HCT116 (cell line): ENCODE data around the gene LHX4. TPM values are rescaled to one million over a fixed set of nuclear protein-coding genes. Genes with fewer than 3 reads are reported as not detected.

Experiments used
- ATAC-seq: fragments of 200-7000 bp; cut with Tn5 transposase; 2 replicates; pipeline ENCODE4 v1.9.1; 2020; ENCODE audit warnings: mild to moderate bottlenecking, moderate library complexity
- BruUV-seq: library from RNA; stranded (reverse); fragments of 400-500 nt; replicated peaks from 2 replicates; lab custom pipeline; 2021; lab: Mats Ljungman, UMichigan
- CTCF ChIA-PET: fragments of 300-600 bp; sonication (Branson Sonifier 250); formaldehyde crosslinking; loops from one replicate; lab custom pipeline; 2021; ENCODE audit warnings: antibody characterized with exemption; lab: Charles Lee
- POLR2A ChIA-PET: fragments of 300-600, 350-600 bp; sonication (Branson Sonifier 250); formaldehyde crosslinking; loops from one replicate; lab custom pipeline; 2021; ENCODE audit warnings: antibody characterized with exemption; lab: Charles Lee
- RAD21 ChIA-PET, 2 experiments: fragments of 300-600 bp; sonication (Branson Sonifier 250); formaldehyde crosslinking; loops; one replicate each; lab custom pipeline; 2023; ENCODE audit warnings: low total read pairs in 2 of 2; ENCODE audit not compliant: uncharacterized antibody in 2 of 2, unreplicated experiment in 2 of 2, low non-redundant PET in 1 of 2; lab: Charles Lee
- DNase-seq: peaks from one replicate; pipeline ENCODE4 v3.0.0-alpha.2; 2010; ENCODE audit warnings: low read depth, low spot score
- H2AFZ ChIP-seq: fragments of 200-600 bp; shearing (Covaris generic), sonication (generic); 2 replicates; pipeline ENCODE4 v1.6.1; 2017; ENCODE audit warnings: low read depth, mixed run types, mixed read lengths, antibody characterized with exemption, low read length; ENCODE audit not compliant: poor library complexity, severe bottlenecking
- H3K27ac ChIP-seq: 2 replicates; pipeline ENCODE4 v1.5.1; 2012; ENCODE audit warnings: low read depth, low read length
- H3K27me3 ChIP-seq: fragments of 200-600 bp; sonication (generic); 2 replicates; pipeline ENCODE4 v1.6.1; 2016; ENCODE audit warnings: mixed run types, low read length, mixed read lengths; ENCODE audit not compliant: insufficient read depth
- H3K36me3 ChIP-seq, 2 experiments: fragments of 200-500 bp in 1 of 2; fragments of 200-600 bp in 1 of 2; sonication (Bioruptor generic) in 1 of 2; sonication (generic) in 1 of 2; 2 replicates each; pipeline versions ENCODE4 v1.5.1 to v1.6.1; 2014 to 2016; ENCODE audit warnings: low read length in 2 of 2, inconsistent platforms in 1 of 2, mixed read lengths in 1 of 2, mixed run types in 1 of 2; ENCODE audit not compliant: insufficient read depth in 2 of 2, control insufficient read depth in 1 of 2
- H3K4me1 ChIP-seq, 2 experiments: fragments of 200-600 bp in 1 of 2; sonication (generic) in 1 of 2; 2 replicates each; pipeline versions ENCODE4 v1.5.1 to v1.6.1; 2012 to 2017; ENCODE audit warnings: low read length in 2 of 2, inconsistent platforms in 1 of 2, mild to moderate bottlenecking in 1 of 2, mixed read lengths in 1 of 2, mixed run types in 1 of 2, moderate library complexity in 1 of 2; ENCODE audit not compliant: insufficient read depth in 2 of 2, control insufficient read depth in 1 of 2
- H3K4me2 ChIP-seq: fragments of 200-600 bp; sonication (generic); 2 replicates; pipeline ENCODE4 v1.6.1; 2017; ENCODE audit warnings: mixed run types, low read length, mixed read lengths
- H3K4me3 ChIP-seq, 2 experiments: fragments of 200-600 bp in 1 of 2; sonication (generic) in 1 of 2; replicated peaks in 1 of 2; 2 replicates each; pipeline ENCODE4 v1.5.1; 2011 to 2016; ENCODE audit warnings: low read length in 2 of 2, control low read depth in 1 of 2, low read depth in 1 of 2, mild to moderate bottlenecking in 1 of 2, mixed read lengths in 1 of 2, mixed run types in 1 of 2
- H3K79me2 ChIP-seq: fragments of 200-600 bp; sonication (generic); 2 replicates; pipeline ENCODE4 v1.6.1; 2017; ENCODE audit warnings: mild to moderate bottlenecking, mixed run types, low read length, moderate library complexity, mixed read lengths; ENCODE audit not compliant: insufficient read depth
- H3K9ac ChIP-seq: fragments of 200-600 bp; sonication (generic); 2 replicates; pipeline ENCODE4 v1.6.1; 2016; ENCODE audit warnings: low read length, mixed read lengths
- H3K9me2 ChIP-seq: fragments of 200-600 bp; sonication (generic), shearing (Covaris generic); 2 replicates; pipeline ENCODE4 v1.6.1; 2017; ENCODE audit warnings: mixed run types, mild to moderate bottlenecking, moderate library complexity; ENCODE audit not compliant: insufficient read depth
- H3K9me3 ChIP-seq, 2 experiments: fragments of 200-500 bp in 1 of 2; fragments of 200-600 bp in 1 of 2; sonication (Bioruptor generic) in 1 of 2; sonication (generic) in 1 of 2; 2 replicates each; pipeline ENCODE4 v1.6.1; 2014 to 2017; ENCODE audit warnings: low read length in 2 of 2, mixed read lengths in 2 of 2, inconsistent platforms in 1 of 2, low read depth in 1 of 2, mild to moderate bottlenecking in 1 of 2, mixed run types in 1 of 2, moderate library complexity in 1 of 2; ENCODE audit not compliant: control insufficient read depth in 1 of 2, insufficient read depth in 1 of 2
- H4K20me1 ChIP-seq: fragments of 200-600 bp; sonication (generic), shearing (Covaris generic); 2 replicates; pipeline ENCODE4 v1.6.1; 2017; ENCODE audit warnings: mixed run types, mild to moderate bottlenecking, moderate library complexity; ENCODE audit not compliant: insufficient read depth
- ATF3 ChIP-seq: IDR thresholded peaks from 2 replicates; pipeline ENCODE4 v1.6.1; 2012
- CBX3 ChIP-seq: IDR thresholded peaks from 2 replicates; pipeline ENCODE4 v1.6.1; 2012; ENCODE audit warnings: low read depth
- CEBPB ChIP-seq: IDR thresholded peaks from 2 replicates; pipeline ENCODE4 v1.6.1; 2012; ENCODE audit warnings: low read depth
- CTCF ChIP-seq, 3 experiments: fragments of 200-600 bp in 1 of 3; sonication (generic) in 1 of 3; IDR thresholded peaks in 2 of 3; conservative IDR thresholded peaks in 1 of 3; 2 replicates each; pipeline ENCODE4 v1.5.1; 2012 to 2017; ENCODE audit warnings: low read depth in 2 of 3, low read length in 2 of 3, antibody characterized with exemption in 1 of 3, borderline replicate concordance in 1 of 3, control low read depth in 1 of 3, mild to moderate bottlenecking in 1 of 3, mixed read lengths in 1 of 3, mixed run types in 1 of 3, moderate library complexity in 1 of 3; ENCODE audit not compliant: insufficient read depth in 1 of 3
- EGR1 ChIP-seq: IDR thresholded peaks from 2 replicates; pipeline ENCODE4 v1.6.1; 2012; ENCODE audit warnings: low read depth
- ELF1 ChIP-seq: IDR thresholded peaks from 2 replicates; pipeline ENCODE4 v1.6.1; 2012; ENCODE audit warnings: low read depth, borderline replicate concordance
- EZH2 ChIP-seq: fragments of 200-600 bp; sonication (generic); IDR thresholded peaks from 2 replicates; pipeline ENCODE4 v1.6.1; 2017; ENCODE audit warnings: antibody characterized with exemption, mixed run types
- REST ChIP-seq: IDR thresholded peaks from 2 replicates; pipeline ENCODE4 v1.6.1; 2012; ENCODE audit warnings: low read depth
- SP1 ChIP-seq: IDR thresholded peaks from 2 replicates; pipeline ENCODE4 v1.6.1; 2012; ENCODE audit warnings: low read depth
- intact Hi-C: fragments of 100-400 bp; cut with micrococcal nuclease; formaldehyde crosslinking; loops from 2 replicates; pipeline ENCODE4 v1.10.0; 2022
- total RNA-seq: library from RNA; stranded (reverse); gene quantifications from one replicate; pipeline ENCODE4 v1.2.1, GENCODE V29; 2021; ENCODE audit not compliant: unreplicated experiment
- TF ChIP-seq, protein P1 (sequence below): IDR thresholded peaks from 2 replicates; pipeline ENCODE4 v1.6.1; 2011; ENCODE audit warnings: mild to moderate bottlenecking, low read length, moderate library complexity; ENCODE audit not compliant: insufficient replicate concordance; ENCODE audit errors: extremely low read depth

The LHX4 gene
- total RNA-seq, 1 experiment from 2014 or later: 0.44 TPM

DNA sequence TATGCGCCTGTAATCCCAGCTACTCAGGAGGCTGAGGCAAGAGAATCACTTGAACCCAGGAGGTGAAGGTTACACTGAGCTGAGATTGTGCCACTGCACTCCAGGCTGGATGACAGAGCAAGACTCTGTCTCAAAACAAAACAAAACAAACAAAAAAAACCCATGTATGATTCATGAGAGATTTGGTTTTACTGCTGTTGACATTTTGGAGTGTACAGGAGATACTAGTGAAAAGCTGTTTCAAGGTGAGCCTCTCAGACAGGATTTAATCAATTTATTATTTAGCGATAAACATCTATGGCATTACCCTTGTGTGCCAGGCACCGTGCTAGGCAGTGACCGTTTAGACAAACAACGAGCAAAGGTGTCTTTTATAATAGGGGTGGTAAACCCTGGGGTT, 16.5 kb downstream of the LHX4 start:
- Histone ChIP-seq H4K20me1 (no peaks in the 10 kb centered on the region), H3K4me1 (peaks cover 0 to 8% of the 10 kb centered on the region in 2 experiments; a peak in 2 of 4 replicates), H3K27me3 (no peaks in the 10 kb centered on the region), H3K4me2 (no peak overlapping the region), H2AFZ (no peak overlapping the region), H3K79me2 (no peaks in the 10 kb centered on the region), H3K9me3 (no peaks in the 10 kb centered on the region), H3K36me3 (no peaks in the 10 kb centered on the region), H3K9ac (no peak overlapping the region), H3K9me2 (no peaks in the 10 kb centered on the region), H3K4me3 (no peak overlapping the region), H3K27ac (no peak overlapping the region)
- ATAC-seq (no peak), DNase-seq (no peak)
- no TSS peak for BruUV-seq
- TF ChIP-seq, protein P1, sequence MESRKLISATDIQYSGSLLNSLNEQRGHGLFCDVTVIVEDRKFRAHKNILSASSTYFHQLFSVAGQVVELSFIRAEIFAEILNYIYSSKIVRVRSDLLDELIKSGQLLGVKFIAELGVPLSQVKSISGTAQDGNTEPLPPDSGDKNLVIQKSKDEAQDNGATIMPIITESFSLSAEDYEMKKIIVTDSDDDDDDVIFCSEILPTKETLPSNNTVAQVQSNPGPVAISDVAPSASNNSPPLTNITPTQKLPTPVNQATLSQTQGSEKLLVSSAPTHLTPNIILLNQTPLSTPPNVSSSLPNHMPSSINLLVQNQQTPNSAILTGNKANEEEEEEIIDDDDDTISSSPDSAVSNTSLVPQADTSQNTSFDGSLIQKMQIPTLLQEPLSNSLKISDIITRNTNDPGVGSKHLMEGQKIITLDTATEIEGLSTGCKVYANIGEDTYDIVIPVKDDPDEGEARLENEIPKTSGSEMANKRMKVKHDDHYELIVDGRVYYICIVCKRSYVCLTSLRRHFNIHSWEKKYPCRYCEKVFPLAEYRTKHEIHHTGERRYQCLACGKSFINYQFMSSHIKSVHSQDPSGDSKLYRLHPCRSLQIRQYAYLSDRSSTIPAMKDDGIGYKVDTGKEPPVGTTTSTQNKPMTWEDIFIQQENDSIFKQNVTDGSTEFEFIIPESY: no peak
- no peak for TF ChIP-seq CBX3
- no peak for TF ChIP-seq CEBPB
- no peak for TF ChIP-seq ATF3
- TF ChIP-seq EZH2: no peak
- no peak for TF ChIP-seq ELF1
- TF ChIP-seq REST: no peak
- no peak for TF ChIP-seq SP1
- TF ChIP-seq CTCF (IDR thresholded peaks at IDR 0.05 in 2 of 3, conservative IDR thresholded peaks at IDR 0.05 in 1 of 3; ENCODE audit: borderline replicate concordance in 1 of 3, insufficient read depth in 1 of 3, low read depth in 2 of 3, low read length in 2 of 3): no peak
- TF ChIP-seq EGR1: no peak
- CTCF ChIA-PET: no interaction called here
- RAD21 ChIA-PET: no interaction called here
- intact Hi-C loops: no loop called here
- POLR2A ChIA-PET: no interaction called here
